Stimulated activated effector memory CD8-positive, alpha-beta T cell treated with anti-CD3 and anti-CD28 coated beads, Interleukin-12 subunit alpha, Interleukin-12 subunit beta, amount 100 ng/mL, for 72 hours (primary cell): ENCODE data around the gene MYL7.
A peak's percentile ranks its signal among the peaks of the same experiment; 100 is the strongest.

ENCODE experiments used
- ATAC-seq: fragments of 150-1000 bp; cut with Tn5 transposase; 2 replicates; pipeline ENCODE4 v1.10.0; 2021
- DNase-seq, 2 donors: peaks; one replicate each; pipeline ENCODE4 v3.0.0; 2021 to 2022; ENCODE audit warnings: low spot score in 2 of 2
- H3K27ac Mint-ChIP-seq: one replicate; pipeline ENCODE4 v1.8.0; 2022; ENCODE audit warnings: mild to moderate bottlenecking, mixed read lengths
- H3K36me3 Mint-ChIP-seq: one replicate; pipeline ENCODE4 v1.8.0; 2022; ENCODE audit warnings: mild to moderate bottlenecking, mixed read lengths
- H3K4me1 Mint-ChIP-seq: one replicate; pipeline ENCODE4 v1.8.0; 2022; ENCODE audit warnings: mixed read lengths
- H3K4me3 Mint-ChIP-seq: one replicate; pipeline ENCODE4 v1.8.0; 2022; ENCODE audit warnings: mild to moderate bottlenecking, mixed read lengths
- H3K9me3 Mint-ChIP-seq: one replicate; pipeline ENCODE4 v1.8.0; 2022; ENCODE audit warnings: mixed read lengths

MYL7 gene

GRCh38 chr7:44148166-44148565, 7.0 kb upstream of the MYL7 start:
- H3K36me3 Mint-ChIP-seq: no peaks in the 10 kb centered on the region
- ATAC-seq (no peak), DNase-seq (no peak)
- H3K27ac Mint-ChIP-seq: peak overlapping the region; percentile 50
- H3K9me3 Mint-ChIP-seq: no peaks in the 10 kb centered on the region
- H3K4me3 Mint-ChIP-seq: no peak overlapping the region
- H3K4me1 Mint-ChIP-seq: peaks cover 16% of the 10 kb centered on the region

GRCh38 chr7:44147026-44147991, 6.2 kb upstream of the MYL7 start:
- DNase-seq: no peak
- Mint-ChIP-seq H3K9me3 (no peaks in the 10 kb centered on the region), H3K36me3 (no peaks in the 10 kb centered on the region), H3K4me3 (peak overlapping the region; percentile 73), H3K27ac (peak overlapping the region; percentile 50), H3K4me1 (peaks cover 14% of the 10 kb centered on the region)
- ATAC-seq: no peak

- peaks cover 11% of the 10 kb centered on the region for H3K4me1 Mint-ChIP-seq
- no peaks in the 10 kb centered on the region for H3K9me3 Mint-ChIP-seq
- no peaks in the 10 kb centered on the region for H3K36me3 Mint-ChIP-seq
- H3K4me3 Mint-ChIP-seq: peak overlapping the region; percentile 73
- peak; percentile 75 for ATAC-seq
- H3K27ac Mint-ChIP-seq: no peak overlapping the region
- DNase-seq: peak in 1 of 2 donors; percentile 39
Measured at GRCh38 chr7:44145969-44146911, 5.1 kb upstream of the MYL7 start.

- H3K36me3 Mint-ChIP-seq: no peaks in the 10 kb centered on the region
- no peak overlapping the region for H3K27ac Mint-ChIP-seq
- peak overlapping the region; percentile 73 for H3K4me3 Mint-ChIP-seq
- peaks cover 11% of the 10 kb centered on the region for H3K4me1 Mint-ChIP-seq
- ATAC-seq: peak; percentile 72
- H3K9me3 Mint-ChIP-seq: no peaks in the 10 kb centered on the region
- DNase-seq: peak in 1 of 2 donors; percentile 12
Measured at GRCh38 chr7:44145479-44145968, 4.4 kb upstream of the MYL7 start.

GRCh38 chr7:44144968-44145478, 3.9 kb upstream of the MYL7 start:
- H3K4me1 Mint-ChIP-seq: peaks cover 11% of the 10 kb centered on the region
- no peaks in the 10 kb centered on the region for H3K36me3 Mint-ChIP-seq
- DNase-seq: no peak
- H3K27ac Mint-ChIP-seq: no peak overlapping the region
- ATAC-seq: no peak
- no peaks in the 10 kb centered on the region for H3K9me3 Mint-ChIP-seq
- peak overlapping the region; percentile 73 for H3K4me3 Mint-ChIP-seq

DNA sequence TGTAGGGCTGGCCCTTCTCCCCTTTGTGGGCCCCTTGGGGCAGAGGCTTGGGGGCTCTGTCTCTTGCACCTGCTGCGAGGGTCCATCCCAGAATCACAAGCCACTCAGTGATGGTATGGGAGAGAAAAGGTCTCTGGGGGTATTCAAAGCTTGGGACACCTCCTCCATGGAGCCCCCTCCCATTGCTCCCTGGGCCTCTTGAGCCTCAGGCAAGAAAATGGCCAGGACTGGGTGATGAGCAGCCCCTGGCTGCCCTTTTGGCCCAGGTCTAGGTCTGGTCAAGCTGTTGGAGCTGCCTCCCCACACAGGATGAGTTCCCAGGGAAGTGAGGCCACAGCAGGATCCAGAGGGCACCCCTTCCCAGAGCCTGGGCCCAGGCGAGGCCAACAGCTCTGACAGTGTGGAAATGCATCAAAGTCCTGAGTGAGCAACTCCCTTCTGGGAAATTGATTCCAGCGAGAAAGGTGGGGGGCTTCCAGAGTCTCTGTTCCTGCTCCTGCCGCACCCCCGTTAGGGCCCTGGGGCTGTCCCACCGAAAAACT, 3.4 kb upstream of the MYL7 start:
- H3K27ac Mint-ChIP-seq: no peak overlapping the region
- DNase-seq: no peak
- H3K4me3 Mint-ChIP-seq: peak overlapping the region; percentile 73
- no peaks in the 10 kb centered on the region for H3K36me3 Mint-ChIP-seq
- H3K9me3 Mint-ChIP-seq: no peaks in the 10 kb centered on the region
- ATAC-seq: no peak
- peaks cover 11% of the 10 kb centered on the region for H3K4me1 Mint-ChIP-seq

DNA sequence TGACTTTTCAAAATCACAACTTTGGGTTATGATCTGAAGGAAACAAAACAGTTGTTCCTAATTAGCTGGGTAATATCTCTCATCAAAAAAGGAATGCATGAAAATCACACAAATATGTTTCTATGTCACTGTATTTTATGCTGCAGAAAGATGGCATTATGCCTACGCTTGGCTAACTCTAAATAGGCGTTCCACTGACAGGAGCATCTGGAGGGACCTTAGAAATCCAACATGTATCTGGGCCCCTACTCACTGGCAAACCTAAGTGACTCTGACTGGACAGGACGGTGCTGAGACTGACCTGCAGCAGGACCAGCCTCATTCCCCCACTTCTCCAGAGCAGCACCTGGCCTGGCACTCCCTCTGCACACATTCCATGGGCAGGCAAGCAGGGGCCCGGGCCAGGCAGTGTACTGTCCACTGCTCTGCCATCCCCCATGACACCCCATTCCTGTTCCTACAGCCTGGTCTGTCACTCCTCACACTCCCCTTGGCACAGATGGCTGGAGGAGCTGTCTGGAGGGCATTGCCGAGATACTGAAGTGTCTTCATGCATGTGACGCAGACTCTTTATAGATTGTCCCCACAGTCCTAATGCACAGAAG, 2.6 kb upstream of the MYL7 start:
- DNase-seq (no peak), ATAC-seq (no peak)
- H3K9me3 Mint-ChIP-seq: no peaks in the 10 kb centered on the region
- peaks cover 11% of the 10 kb centered on the region for H3K4me1 Mint-ChIP-seq
- H3K4me3 Mint-ChIP-seq: no peak overlapping the region
- no peaks in the 10 kb centered on the region for H3K36me3 Mint-ChIP-seq
- no peak overlapping the region for H3K27ac Mint-ChIP-seq

- ATAC-seq (no peak), DNase-seq (no peak)
- no peak overlapping the region for H3K4me3 Mint-ChIP-seq
- H3K9me3 Mint-ChIP-seq: no peaks in the 10 kb centered on the region
- H3K36me3 Mint-ChIP-seq: no peaks in the 10 kb centered on the region
- H3K27ac Mint-ChIP-seq: no peak overlapping the region
- H3K4me1 Mint-ChIP-seq: peaks cover 11% of the 10 kb centered on the region
Measured at GRCh38 chr7:44142028-44142427, 896 bp upstream of the MYL7 start.

- no peaks in the 10 kb centered on the region for H3K9me3 Mint-ChIP-seq
- H3K4me1 Mint-ChIP-seq: peaks cover 5% of the 10 kb centered on the region
- no peaks in the 10 kb centered on the region for H3K36me3 Mint-ChIP-seq
- ATAC-seq (no peak), DNase-seq (no peak)
- no peak overlapping the region for H3K27ac Mint-ChIP-seq
- H3K4me3 Mint-ChIP-seq: no peak overlapping the region
Measured at GRCh38 chr7:44140341-44140740, 791 bp downstream of the MYL7 start.

GRCh38 chr7:44139311-44140010, 1.7 kb downstream of the MYL7 start:
- no peak for DNase-seq
- no peaks in the 10 kb centered on the region for H3K4me1 Mint-ChIP-seq
- no peak overlapping the region for H3K4me3 Mint-ChIP-seq

GRCh38 chr7:44138698-44139097, 2.4 kb downstream of the MYL7 start:
- Mint-ChIP-seq H3K36me3 (no peaks in the 10 kb centered on the region), H3K27ac (no peak overlapping the region), H3K9me3 (no peaks in the 10 kb centered on the region), H3K4me3 (no peak overlapping the region), H3K4me1 (no peaks in the 10 kb centered on the region)
- DNase-seq (no peak), ATAC-seq (no peak)

More at GRCh38 chr7:44139311-44140010, 1.7 kb downstream of the MYL7 start:
- no peak for ATAC-seq
- no peak overlapping the region for H3K27ac Mint-ChIP-seq
- H3K36me3 Mint-ChIP-seq: no peaks in the 10 kb centered on the region
- H3K9me3 Mint-ChIP-seq: no peaks in the 10 kb centered on the region

DNA sequence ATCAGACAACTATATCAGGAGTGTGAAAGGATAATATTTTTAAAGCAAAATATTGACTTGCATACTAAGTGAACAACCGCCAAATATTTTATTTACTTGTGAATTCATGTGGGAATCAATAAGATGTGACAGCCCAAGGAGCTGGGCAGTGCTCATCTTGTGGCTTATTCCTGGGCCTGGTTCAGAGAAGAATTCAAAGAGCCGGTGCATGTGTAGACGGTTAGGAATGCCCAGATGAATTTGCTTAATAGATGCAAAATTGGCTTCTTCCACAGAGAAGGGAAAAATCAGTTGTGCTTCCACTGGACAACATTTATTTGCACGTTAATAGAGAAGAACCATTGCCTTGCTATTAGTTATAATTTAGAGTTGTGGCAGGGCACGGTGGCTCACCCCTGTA, 4.4 kb downstream of the MYL7 start:
- ATAC-seq: no peak
- H3K4me1 Mint-ChIP-seq: no peaks in the 10 kb centered on the region
- H3K27ac Mint-ChIP-seq: no peak overlapping the region
- H3K9me3 Mint-ChIP-seq: no peaks in the 10 kb centered on the region
- DNase-seq: no peak
- no peaks in the 10 kb centered on the region for H3K36me3 Mint-ChIP-seq
- H3K4me3 Mint-ChIP-seq: no peak overlapping the region

DNA sequence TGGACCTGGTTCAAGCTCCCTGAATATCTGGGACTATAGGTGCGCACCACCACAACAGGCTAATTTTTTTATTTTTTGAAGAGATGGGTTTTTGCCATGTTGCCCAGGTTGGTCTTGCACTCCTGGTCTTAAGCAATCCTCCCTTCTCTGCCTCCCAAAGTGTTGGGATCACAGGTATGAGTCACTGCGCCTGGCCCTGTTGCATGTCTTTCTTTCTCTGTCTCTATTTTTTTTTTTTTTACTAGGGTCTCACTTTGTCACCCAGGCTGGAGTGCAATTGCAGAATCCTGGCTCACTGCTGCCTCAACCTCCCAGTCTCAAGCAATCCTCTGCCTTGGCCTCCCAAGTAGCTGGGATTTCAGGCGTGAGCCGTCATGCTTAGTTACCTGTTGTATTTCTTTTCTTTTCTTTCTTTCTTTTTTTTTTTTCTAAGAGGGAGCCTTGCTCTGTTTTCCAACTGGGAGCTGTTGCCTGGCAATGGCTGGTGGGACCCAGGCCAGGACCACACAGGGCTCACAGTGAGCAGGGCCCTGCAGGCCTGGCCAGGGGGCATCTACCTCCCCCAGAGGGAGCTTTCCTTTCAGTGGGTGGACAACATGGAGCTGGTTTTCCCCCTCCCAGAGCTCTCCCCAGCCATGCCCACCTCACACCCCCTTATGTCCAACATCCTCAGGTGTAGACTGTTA, 6.0 kb downstream of the MYL7 start:
- H3K27ac Mint-ChIP-seq: no peak overlapping the region
- H3K4me3 Mint-ChIP-seq: no peak overlapping the region
- ATAC-seq (no peak), DNase-seq (no peak)
- H3K36me3 Mint-ChIP-seq: no peaks in the 10 kb centered on the region
- H3K4me1 Mint-ChIP-seq: no peaks in the 10 kb centered on the region
- H3K9me3 Mint-ChIP-seq: no peaks in the 10 kb centered on the region

DNA sequence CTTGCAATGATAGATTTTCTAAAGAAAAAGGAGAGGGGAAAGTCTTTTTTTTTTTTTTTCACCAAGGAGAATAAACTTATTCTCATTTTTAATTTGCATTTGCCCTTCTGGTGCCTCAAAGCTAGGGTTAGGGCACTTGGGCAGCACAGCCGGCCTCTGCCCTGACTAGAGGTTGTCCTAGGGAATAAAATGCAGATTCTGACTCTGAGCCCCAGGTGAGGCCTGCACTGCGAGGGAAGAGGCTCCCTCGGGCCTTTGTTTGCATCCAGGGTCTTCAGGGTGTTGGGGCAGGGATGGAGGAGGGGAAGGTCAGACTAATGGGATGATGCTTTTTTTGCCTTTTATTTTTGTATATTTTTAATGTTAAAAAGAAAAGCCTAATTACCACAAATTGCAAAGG, 7.8 kb downstream of the MYL7 start:
- ATAC-seq (no peak), DNase-seq (no peak)
- H3K9me3 Mint-ChIP-seq: no peaks in the 10 kb centered on the region

More for the DNA sequence above, 7.8 kb downstream of the MYL7 start:
- Mint-ChIP-seq H3K4me1 (no peaks in the 10 kb centered on the region), H3K27ac (no peak overlapping the region), H3K36me3 (no peaks in the 10 kb centered on the region), H3K4me3 (no peak overlapping the region)
